Neuronal stem cell (in vitro differentiated cells): ENCODE measurements around the gene FGGY.

Experiments used
- DNase-seq: peaks from one replicate; pipeline ENCODE4 v3.0.0-alpha.2; 2013; ENCODE audit warnings: low spot score
- H2AFZ ChIP-seq: one replicate; pipeline ENCODE4 v1.6.1; 2013; ENCODE audit warnings: mild to moderate bottlenecking, low read length, inconsistent platforms
- H2AK5ac ChIP-seq: 2 replicates; pipeline ENCODE4 v1.6.1; 2013; ENCODE audit warnings: low read depth, mild to moderate bottlenecking, inconsistent platforms, low read length, moderate library complexity, mixed read lengths
- H2BK120ac ChIP-seq: 2 replicates; pipeline ENCODE4 v1.6.1; 2013; ENCODE audit warnings: low read depth, mild to moderate bottlenecking, inconsistent platforms, low read length, moderate library complexity, mixed read lengths
- H2BK12ac ChIP-seq: one replicate; pipeline ENCODE4 v1.6.1; 2013; ENCODE audit warnings: low read length, inconsistent platforms
- H2BK15ac ChIP-seq: 2 replicates; pipeline ENCODE4 v1.6.1; 2013; ENCODE audit warnings: mild to moderate bottlenecking, low read length, inconsistent platforms, mixed read lengths
- H2BK5ac ChIP-seq: one replicate; pipeline ENCODE4 v1.6.1; 2013; ENCODE audit warnings: inconsistent platforms, mild to moderate bottlenecking, low read length, moderate library complexity
- H3K14ac ChIP-seq: one replicate; pipeline ENCODE4 v1.6.1; 2013; ENCODE audit warnings: low read length, inconsistent platforms
- H3K18ac ChIP-seq: 2 replicates; pipeline ENCODE4 v1.6.1; 2013; ENCODE audit warnings: low read length, inconsistent platforms
- H3K23ac ChIP-seq: 2 replicates; pipeline ENCODE4 v1.6.1; 2013; ENCODE audit warnings: low read depth, mild to moderate bottlenecking, mixed read lengths, low read length, inconsistent platforms; ENCODE audit not compliant: poor library complexity
- H3K27ac ChIP-seq: replicated peaks from 3 replicates; pipeline ENCODE4 v1.5.1; 2013; ENCODE audit warnings: low read length, inconsistent platforms
- H3K27me3 ChIP-seq, 3 experiments: 2 replicates each; pipeline ENCODE4 v1.6.1; 2013; ENCODE audit warnings: low read length in 3 of 3, mild to moderate bottlenecking in 2 of 3, inconsistent platforms in 1 of 3, low read depth in 1 of 3, mixed read lengths in 1 of 3, moderate library complexity in 1 of 3; ENCODE audit not compliant: control insufficient read depth in 3 of 3, insufficient read depth in 3 of 3
- H3K36me3 ChIP-seq, 2 donors: replicated peaks in 1 of 2; 2 replicates each; pipeline ENCODE4 v1.6.1; 2013; ENCODE audit warnings: low read length in 2 of 2; ENCODE audit not compliant: control insufficient read depth in 2 of 2, insufficient read depth in 2 of 2
- H3K4ac ChIP-seq: 2 replicates; pipeline ENCODE4 v1.6.1; 2013; ENCODE audit warnings: inconsistent platforms, mild to moderate bottlenecking, low read length, moderate library complexity
- H3K4me1 ChIP-seq, 2 donors: 1 replicate in 1 of 2; 2 replicates in 1 of 2; pipeline ENCODE4 v1.6.1; 2013; ENCODE audit warnings: low read length in 2 of 2, low read depth in 1 of 2; ENCODE audit not compliant: control insufficient read depth in 2 of 2, insufficient read depth in 1 of 2
- H3K4me2 ChIP-seq: one replicate; pipeline ENCODE4 v1.6.1; 2013; ENCODE audit warnings: mild to moderate bottlenecking, low read length, inconsistent platforms; ENCODE audit not compliant: insufficient read depth, poor library complexity, severe bottlenecking
- H3K4me3 ChIP-seq, 2 donors: 2 replicates each; pipeline ENCODE4 v1.5.1; 2013; ENCODE audit warnings: low read length in 2 of 2, mild to moderate bottlenecking in 2 of 2, inconsistent platforms in 1 of 2, moderate library complexity in 1 of 2
- H3K79me1 ChIP-seq: one replicate; pipeline ENCODE4 v1.6.1; 2013; ENCODE audit warnings: low read depth, mild to moderate bottlenecking, inconsistent platforms, low read length, moderate library complexity
- H3K9ac ChIP-seq: one replicate; pipeline ENCODE4 v1.6.1; 2013; ENCODE audit warnings: mild to moderate bottlenecking, low read depth, low read length, inconsistent platforms; ENCODE audit not compliant: poor library complexity
- H3K9me3 ChIP-seq, 2 donors: replicated peaks in 1 of 2; 2 replicates each; pipeline versions ENCODE3 to v1.6.1; 2013; ENCODE audit warnings: low read length in 2 of 2, mild to moderate bottlenecking in 2 of 2, inconsistent platforms in 1 of 2, low read depth in 1 of 2, mixed read lengths in 1 of 2, moderate library complexity in 1 of 2; ENCODE audit not compliant: control insufficient read depth in 2 of 2, insufficient read depth in 1 of 2
- H4K8ac ChIP-seq: one replicate; pipeline ENCODE4 v1.6.1; 2013; ENCODE audit warnings: low read depth, mild to moderate bottlenecking, inconsistent platforms, low read length, moderate library complexity
- H4K91ac ChIP-seq: one replicate; pipeline ENCODE4 v1.6.1; 2013; ENCODE audit warnings: low read length, low read depth, mild to moderate bottlenecking, inconsistent platforms; ENCODE audit not compliant: poor library complexity
- WGBS, 2 donors: extraction: QIAGEN DNeasy Blood & Tissue Kit; methylation state at CpG; one replicate each; pipeline ENCODE4 v1.1.7; 2013; ENCODE audit warnings: missing lambda C conversion rate in 2 of 2, mixed read lengths in 1 of 2; ENCODE audit not compliant: insufficient read length in 2 of 2, insufficient replicate concordance in 1 of 2; ENCODE audit errors: extremely low coverage in 2 of 2; 5-methylcytosine and 5-hydroxymethylcytosine counted together

FGGY gene

DNA sequence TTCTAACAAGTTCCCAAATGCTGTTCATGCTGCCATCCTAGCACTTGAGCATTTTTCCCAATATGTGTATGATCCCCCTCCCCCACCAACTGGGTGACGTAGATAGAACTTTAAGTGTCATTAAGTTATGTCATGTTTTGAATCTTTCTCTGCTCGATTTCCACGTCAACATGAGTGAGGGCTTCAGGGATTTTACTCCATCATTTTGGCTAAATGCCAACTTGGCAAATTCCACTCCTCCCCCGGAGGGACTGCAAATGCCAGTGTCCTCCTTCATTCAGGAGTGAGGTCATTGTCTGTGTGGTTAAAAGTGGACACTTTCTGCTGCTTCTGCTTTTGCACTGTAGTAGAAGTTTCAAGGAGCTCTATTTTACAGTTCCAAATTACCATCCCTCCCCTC, 201.7 kb downstream of the FGGY start:
- Histone ChIP-seq H2BK120ac (no peak overlapping the region), H3K4me2 (no peak overlapping the region), H3K27me3 (no peaks in the 10 kb centered on the region), H2AFZ (no peak overlapping the region), H3K4ac (no peak overlapping the region), H3K4me3 (no peak overlapping the region), H3K36me3 (no peaks in the 10 kb centered on the region), H3K79me1 (no peaks in the 10 kb centered on the region), H2BK5ac (no peak overlapping the region), H4K91ac (no peak overlapping the region), H3K23ac (no peak overlapping the region), H3K18ac (no peak overlapping the region), H3K9me3 (peaks cover 0 to 3% of the 10 kb centered on the region in 2 donors), H2AK5ac (no peak overlapping the region), H4K8ac (no peak overlapping the region), H2BK12ac (no peak overlapping the region), H3K14ac (no peak overlapping the region), H3K9ac (no peak overlapping the region), H3K27ac (no peak overlapping the region), H2BK15ac (no peak overlapping the region), H3K4me1 (peaks cover 0 to 9% of the 10 kb centered on the region in 2 donors)
- WGBS, 2 donors, result no CpG with 5 or more reads among the region's 4 CpGs
- DNase-seq, result no peak

DNA sequence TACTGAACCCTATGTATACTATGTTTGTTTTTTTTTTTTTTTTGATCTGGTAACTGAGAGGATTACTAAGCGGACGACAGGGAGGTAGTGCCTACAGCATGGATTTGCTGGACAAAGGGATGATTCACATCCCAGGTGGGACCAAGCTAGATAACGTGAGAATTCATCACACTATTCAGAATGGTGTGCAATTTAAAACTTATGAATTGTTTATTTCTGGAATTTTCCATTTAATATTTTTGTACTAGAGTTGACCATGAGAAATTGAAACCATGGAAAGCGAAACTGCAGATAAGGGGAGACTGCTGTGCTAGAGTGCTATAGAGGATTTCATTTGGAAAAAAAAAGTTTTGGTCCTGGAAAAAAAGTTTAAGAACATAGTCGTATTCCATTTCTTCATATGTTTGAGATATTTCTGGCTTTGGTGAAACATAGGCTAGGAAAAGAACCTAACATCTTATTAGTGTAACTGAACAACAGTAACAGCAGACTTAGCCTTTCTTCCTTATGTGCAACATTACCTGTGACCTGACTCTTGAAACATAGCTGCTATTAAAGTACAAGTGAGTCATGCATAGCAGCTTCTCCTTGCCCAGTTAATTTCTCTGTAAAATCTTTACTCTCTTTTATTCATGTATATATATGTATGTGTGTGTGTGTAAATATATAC, 202.5 kb downstream of the FGGY start:
- no peak overlapping the region for H3K18ac ChIP-seq
- no peaks in the 10 kb centered on the region for H3K36me3 ChIP-seq
- no peak overlapping the region for H2BK15ac ChIP-seq
- no peak overlapping the region for H2BK12ac ChIP-seq
- peaks cover 0 to 9% of the 10 kb centered on the region in 2 donors for H3K4me1 ChIP-seq
- H3K4me2 ChIP-seq, result no peak overlapping the region
- no peak overlapping the region for H4K91ac ChIP-seq
- peaks cover 0 to 3% of the 10 kb centered on the region in 2 donors for H3K9me3 ChIP-seq
- H2BK120ac ChIP-seq, result no peak overlapping the region
- H3K14ac ChIP-seq, result no peak overlapping the region
- H2BK5ac ChIP-seq, result no peak overlapping the region
- H3K27ac ChIP-seq, result no peak overlapping the region
- H3K4me3 ChIP-seq, result no peak overlapping the region
- no peaks in the 10 kb centered on the region for H3K79me1 ChIP-seq
- no peak overlapping the region for H4K8ac ChIP-seq
- no peak overlapping the region for H3K23ac ChIP-seq
- DNase-seq, result no peak
- no peak overlapping the region for H2AFZ ChIP-seq
- H3K9ac ChIP-seq, result no peak overlapping the region
- no peak overlapping the region for H3K4ac ChIP-seq
- H3K27me3 ChIP-seq, result no peaks in the 10 kb centered on the region
- WGBS, 2 donors, result no CpG with 5 or more reads among the region's 5 CpGs
- no peak overlapping the region for H2AK5ac ChIP-seq

DNA sequence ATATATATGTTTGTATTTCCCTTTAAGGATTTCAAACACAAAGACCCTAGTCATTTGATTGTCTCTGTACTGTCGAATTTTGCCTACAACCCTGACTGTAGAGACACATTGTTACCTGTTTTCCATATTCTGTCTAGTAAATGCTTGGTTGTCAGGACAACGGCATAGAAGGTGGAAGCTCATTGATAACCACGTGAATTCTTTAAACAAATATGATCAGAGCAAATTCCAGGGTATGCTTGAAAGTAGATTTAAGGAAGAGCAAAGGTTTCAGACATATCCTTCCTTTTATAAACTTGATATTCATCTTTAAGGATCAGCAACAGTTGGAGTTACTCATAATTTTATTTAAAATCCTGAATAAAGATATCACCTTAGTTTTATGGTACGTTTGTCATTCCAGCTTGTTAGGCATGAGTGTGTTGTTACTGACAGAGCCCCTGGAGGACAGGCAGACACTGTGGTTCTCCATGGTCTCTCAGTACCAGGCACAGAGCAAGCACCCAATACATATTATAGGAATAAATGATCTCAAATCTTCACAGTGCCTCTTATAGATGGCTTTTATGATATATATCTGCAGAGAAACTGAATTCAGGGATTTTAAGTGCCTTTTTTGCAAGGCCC, 203.2 kb downstream of the FGGY start:
- H3K4me1 ChIP-seq, result peaks cover 0 to 9% of the 10 kb centered on the region in 2 donors
- no peaks in the 10 kb centered on the region for H3K27me3 ChIP-seq
- H3K14ac ChIP-seq, result no peak overlapping the region
- H3K18ac ChIP-seq, result no peak overlapping the region
- WGBS, 2 donors, result no CpG with 5 or more reads among the region's 4 CpGs
- H3K79me1 ChIP-seq, result no peaks in the 10 kb centered on the region
- H3K23ac ChIP-seq, result no peak overlapping the region
- H2AK5ac ChIP-seq, result no peak overlapping the region
- no peak for DNase-seq
- no peak overlapping the region for H3K4me3 ChIP-seq
- no peak overlapping the region for H2BK120ac ChIP-seq
- no peak overlapping the region for H3K4me2 ChIP-seq
- H4K8ac ChIP-seq, result no peak overlapping the region
- no peaks in the 10 kb centered on the region for H3K36me3 ChIP-seq
- no peak overlapping the region for H3K9ac ChIP-seq
- peaks cover 0 to 3% of the 10 kb centered on the region in 2 donors for H3K9me3 ChIP-seq
- no peak overlapping the region for H2BK15ac ChIP-seq
- no peak overlapping the region for H2BK12ac ChIP-seq
- H2BK5ac ChIP-seq, result no peak overlapping the region
- no peak overlapping the region for H3K27ac ChIP-seq
- H4K91ac ChIP-seq, result no peak overlapping the region
- no peak overlapping the region for H2AFZ ChIP-seq
- H3K4ac ChIP-seq, result no peak overlapping the region

DNA sequence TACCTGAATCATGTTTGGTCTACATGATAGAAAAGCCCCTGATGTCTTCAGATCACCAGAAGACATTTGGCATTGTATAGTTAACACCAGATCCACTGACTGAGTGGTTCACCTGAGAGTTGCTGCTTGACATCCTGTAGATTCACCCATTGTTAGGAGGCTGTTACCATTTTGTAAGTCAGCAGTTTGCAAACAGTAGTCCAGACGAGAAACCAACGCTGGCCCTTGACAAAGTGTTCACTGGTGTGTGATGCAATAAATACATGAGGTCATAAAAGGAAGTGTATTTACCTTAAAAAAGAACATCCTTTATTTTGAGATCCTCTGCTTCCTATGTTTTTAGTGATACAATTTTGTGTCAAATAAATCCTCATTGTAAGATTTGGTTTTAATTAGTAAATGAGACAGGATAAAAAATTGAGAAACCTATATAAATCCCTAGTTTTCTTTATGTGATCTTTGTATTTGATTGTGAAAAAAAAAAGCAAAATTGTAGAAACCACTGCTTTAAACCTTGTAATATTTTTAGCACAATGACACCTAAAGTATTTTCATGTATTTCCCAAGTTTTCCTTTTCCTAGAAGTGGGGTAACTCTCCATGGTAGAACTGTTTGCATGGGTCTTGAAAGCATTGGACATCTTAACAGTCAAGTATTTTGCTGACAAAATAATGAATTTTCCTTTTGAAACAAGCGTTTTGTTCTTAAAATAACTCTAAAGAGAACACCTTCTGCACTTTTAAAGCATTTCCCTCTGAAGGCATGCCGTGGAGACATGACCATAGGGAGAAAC, 204.3 kb downstream of the FGGY start:
- Histone ChIP-seq H3K23ac (no peak overlapping the region), H3K4ac (no peak overlapping the region), H3K9ac (no peak overlapping the region), H2BK5ac (no peak overlapping the region), H3K27me3 (no peaks in the 10 kb centered on the region), H4K8ac (no peak overlapping the region), H3K27ac (no peak overlapping the region), H2AK5ac (no peak overlapping the region), H3K9me3 (no peaks in the 10 kb centered on the region), H2BK120ac (no peak overlapping the region), H3K4me3 (no peak overlapping the region), H4K91ac (no peak overlapping the region), H3K36me3 (no peaks in the 10 kb centered on the region), H2AFZ (no peak overlapping the region), H3K18ac (no peak overlapping the region), H3K4me1 (peaks cover 4 to 9% of the 10 kb centered on the region in 2 donors), H2BK15ac (no peak overlapping the region), H2BK12ac (no peak overlapping the region), H3K79me1 (no peaks in the 10 kb centered on the region), H3K14ac (no peak overlapping the region), H3K4me2 (no peak overlapping the region)
- WGBS, 2 donors, result no CpG with 5 or more reads among the region's 4 CpGs
- DNase-seq, result no peak
